ENCODE results near the gene HOXA1.

Gene HOXA1

DNA sequence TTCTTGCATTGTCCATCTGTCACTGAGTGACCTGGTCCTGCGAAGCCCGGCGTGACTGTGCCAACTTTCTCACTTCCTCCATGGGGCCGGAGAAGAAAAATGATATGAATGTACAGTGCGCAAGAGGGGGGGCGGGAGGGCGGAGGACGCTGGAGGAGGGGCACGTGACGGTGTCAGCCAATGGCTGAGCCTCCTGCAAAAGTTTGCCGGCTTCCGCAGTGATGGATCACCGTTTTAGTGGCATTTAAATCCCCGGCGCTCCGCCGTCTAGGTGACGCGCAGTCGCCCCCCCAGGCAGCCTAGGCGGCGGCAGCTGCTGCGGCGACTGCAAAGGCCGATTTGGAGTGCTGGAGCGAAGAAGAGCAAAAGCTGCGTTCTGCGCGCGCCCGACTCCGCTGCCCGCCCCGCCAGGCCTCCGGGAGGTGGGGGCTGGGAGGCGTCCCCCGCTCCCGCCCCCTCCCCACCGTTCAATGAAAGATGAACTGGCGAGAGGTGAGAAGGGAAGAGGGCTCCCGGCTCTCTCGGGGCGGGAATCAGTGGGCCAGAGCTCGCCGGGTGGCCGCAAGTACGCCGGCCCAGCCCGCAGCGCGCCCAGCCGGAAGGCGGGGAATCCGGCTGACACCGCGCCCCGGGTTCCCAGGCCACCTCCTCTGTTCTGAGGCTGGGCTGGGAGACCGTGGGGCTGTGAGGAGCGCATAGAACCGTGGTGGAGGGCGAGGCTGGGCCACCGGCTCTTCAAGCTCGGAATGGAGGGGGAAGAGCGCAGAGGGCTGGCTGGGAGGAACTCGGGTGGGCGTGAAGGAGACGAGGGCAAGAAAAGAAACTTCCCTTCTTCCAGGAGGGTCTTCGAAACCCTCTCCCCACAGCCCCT, at the start of gene HOXA1:
Gene HOXA1 (minus strand): TSS at position 104 of the 871 bp plus-strand sequence. CDS start 88 bp downstream, at position 16.
- peak; percentile 61 for DNase-seq (ENCODE audit: low read depth)

DNA sequence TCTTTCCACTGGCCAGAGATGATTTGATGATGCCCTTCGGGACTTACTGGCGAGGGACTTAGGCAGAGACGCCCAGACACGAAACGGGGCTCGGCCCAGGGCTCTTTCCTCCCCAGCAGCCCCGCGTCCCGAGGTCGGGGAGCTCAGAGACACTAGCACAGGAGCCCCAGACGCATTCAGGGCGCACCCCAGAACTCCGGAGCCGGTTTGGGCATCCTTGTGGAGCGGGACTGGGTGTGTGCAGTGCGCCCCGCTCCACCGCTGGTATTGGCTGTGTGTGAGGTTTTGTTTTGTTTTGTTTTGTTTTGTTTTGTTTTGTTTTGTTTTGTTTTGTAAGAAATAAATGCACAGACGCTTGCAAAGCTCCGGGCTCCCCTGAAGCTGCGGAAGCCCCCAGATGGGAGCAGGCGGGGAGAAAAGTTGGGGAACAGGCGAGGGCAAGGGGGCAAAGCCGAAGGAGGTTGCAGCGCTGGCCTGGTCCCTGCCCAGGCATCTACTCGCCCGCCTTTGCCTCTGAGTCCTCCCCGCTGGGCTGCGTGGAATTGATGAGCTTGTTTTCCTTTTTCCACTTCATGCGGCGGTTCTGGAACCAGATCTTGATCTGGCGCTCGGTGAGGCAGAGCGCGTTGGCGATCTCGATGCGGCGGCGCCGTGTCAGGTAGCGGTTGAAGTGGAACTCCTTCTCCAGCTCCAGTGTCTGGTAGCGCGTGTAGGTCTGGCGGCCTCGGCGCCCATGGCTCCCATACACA, 49.5 kb upstream of the HOXA1 start:
- DNase-seq (ENCODE audit: low read depth), result no peak

DNA sequence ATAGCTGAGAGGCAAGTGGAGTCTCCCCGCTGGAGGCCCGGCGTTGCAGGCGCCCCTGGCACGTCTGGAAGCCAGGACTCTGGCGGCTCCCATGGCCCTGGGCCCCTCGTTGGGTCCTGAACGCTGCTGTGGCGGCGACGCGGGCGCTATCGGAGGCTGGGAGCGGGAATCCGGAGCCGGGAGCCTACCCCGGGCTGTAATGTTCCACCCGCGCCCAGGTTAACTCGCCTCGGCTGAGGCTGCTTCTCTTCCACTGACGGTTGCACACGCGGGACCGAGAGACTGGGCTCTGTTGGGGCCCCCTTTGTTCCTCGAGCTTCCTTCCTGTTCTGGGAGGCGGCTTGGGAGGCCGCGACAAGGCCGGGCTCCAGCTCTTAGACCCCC, 49.0 kb upstream of the HOXA1 start:
- no peak for DNase-seq (ENCODE audit: low read depth)

GRCh38 chr7:27143950-27144780, 48.4 kb upstream of the HOXA1 start:
- no peak for DNase-seq (ENCODE audit: low read depth)

DNA sequence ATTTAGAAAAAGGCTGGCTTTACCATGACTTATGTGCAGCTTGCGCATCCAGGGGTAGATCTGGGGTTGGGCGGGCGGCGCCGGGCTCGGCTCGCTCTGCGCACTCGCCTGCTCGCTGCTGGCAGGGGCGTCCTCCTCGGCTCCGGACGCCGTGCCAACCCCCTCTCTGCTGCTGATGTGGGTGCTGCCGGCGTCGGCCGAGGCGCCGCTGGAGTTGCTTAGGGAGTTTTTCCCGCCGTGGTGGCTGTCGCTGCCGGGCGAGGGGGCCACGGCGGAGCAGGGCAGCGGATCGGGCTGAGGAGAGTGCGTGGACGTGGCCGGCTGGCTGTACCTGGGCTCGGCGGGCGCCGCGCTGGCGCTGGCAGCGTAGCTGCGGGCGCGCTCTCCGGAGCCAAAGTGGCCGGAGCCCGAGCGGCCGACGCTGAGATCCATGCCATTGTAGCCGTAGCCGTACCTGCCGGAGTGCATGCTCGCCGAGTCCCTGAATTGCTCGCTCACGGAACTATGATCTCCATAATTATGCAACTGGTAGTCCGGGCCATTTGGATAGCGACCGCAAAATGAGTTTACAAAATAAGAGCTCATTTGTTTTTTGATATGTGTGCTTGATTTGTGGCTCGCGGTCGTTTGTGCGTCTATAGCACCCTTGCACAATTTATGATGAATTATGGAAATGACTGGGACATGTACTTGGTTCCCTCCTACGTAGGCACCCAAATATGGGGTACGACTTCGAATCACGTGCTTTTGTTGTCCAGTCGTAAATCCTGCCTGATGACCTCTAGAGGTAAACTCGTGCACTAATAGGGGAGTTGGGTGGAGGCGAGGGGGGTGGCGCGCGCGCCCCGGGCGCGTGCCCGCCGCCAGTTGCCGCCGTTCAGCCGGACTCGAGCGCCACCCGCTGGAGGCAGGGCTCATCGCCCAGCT, 47.5 kb upstream of the HOXA1 start, which contains the start of gene HOXA5:
Gene HOXA5 (minus strand): TSS at position 659 of the 927 bp plus-strand sequence. CDS start 74 bp downstream, at position 585.
- no peak for DNase-seq (ENCODE audit: low read depth)

- DNase-seq (ENCODE audit: low read depth), result no peak
Observed at GRCh38 chr7:27142580-27143022, 46.8 kb upstream of the HOXA1 start.

DNA sequence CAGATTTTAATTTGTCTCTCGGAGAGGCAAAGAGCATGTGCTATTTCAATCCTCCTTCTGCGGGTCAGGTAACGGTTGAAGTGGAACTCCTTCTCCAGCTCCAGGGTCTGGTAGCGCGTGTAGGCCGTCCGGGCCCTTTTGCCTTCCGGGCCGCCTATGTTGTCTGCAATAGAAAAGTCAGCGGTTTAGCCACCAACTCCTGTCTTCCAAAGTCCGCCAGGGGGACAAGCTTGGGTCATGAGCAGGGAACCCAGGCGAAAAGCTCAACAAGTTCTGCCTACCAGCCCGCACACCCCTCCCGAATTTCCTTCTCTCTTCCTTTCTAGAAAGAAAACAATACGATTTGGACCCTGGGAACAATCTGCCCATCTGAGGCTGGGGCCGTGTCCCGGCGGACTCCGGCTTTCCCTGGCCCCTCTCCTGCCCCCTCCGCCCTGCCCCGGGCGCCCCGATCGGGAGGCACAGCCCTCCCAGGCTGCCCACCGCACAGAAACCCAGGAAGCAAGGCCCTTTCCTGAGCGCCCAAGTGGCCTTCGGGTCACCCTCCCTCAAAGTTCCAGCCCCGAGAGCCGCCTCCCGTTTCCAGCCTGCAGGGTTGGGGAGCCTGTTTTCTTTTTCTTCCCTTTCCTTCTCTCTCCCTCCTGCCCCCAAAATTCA, 46.3 kb upstream of the HOXA1 start:
- no peak for DNase-seq (ENCODE audit: low read depth)

DNA sequence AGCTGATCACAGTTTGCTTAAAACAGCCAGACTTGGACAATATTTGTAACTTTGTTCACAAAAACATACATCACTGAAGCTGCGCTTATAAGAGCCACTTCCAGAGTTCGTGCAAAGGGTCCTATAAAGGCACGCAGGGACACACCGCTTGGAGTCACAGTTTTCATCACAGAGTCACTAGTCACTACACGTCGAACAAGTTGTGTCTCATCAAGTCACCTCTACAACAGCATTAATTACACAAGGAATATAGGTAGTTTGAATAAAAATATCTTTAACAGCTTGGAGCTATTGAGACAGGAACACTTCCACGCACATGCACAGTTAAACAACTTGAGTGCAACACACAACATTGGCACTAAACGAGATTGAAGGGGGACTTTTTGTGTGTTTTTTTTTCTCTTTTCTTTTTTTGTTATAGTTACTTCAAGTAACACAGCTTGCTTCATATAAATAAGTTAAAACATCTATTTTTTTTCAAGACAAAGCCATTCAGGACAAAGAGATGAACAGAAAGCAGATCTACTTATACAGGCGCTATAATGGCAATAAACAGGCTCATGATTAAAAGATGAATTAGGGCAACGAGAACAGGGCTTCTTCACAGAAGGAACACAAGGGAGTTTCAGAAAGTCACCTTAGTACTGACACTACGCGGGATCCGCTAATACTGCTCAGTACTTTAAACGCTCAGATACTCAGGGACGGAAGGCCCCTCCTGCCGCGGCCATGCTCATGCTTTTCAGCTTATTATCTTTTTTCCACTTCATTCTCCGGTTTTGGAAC, 45.5 kb upstream of the HOXA1 start:
- DNase-seq (ENCODE audit: low read depth), result no peak

- no peak for DNase-seq (ENCODE audit: low read depth)
Observed at GRCh38 chr7:27140126-27140857, 44.5 kb upstream of the HOXA1 start.

DNA sequence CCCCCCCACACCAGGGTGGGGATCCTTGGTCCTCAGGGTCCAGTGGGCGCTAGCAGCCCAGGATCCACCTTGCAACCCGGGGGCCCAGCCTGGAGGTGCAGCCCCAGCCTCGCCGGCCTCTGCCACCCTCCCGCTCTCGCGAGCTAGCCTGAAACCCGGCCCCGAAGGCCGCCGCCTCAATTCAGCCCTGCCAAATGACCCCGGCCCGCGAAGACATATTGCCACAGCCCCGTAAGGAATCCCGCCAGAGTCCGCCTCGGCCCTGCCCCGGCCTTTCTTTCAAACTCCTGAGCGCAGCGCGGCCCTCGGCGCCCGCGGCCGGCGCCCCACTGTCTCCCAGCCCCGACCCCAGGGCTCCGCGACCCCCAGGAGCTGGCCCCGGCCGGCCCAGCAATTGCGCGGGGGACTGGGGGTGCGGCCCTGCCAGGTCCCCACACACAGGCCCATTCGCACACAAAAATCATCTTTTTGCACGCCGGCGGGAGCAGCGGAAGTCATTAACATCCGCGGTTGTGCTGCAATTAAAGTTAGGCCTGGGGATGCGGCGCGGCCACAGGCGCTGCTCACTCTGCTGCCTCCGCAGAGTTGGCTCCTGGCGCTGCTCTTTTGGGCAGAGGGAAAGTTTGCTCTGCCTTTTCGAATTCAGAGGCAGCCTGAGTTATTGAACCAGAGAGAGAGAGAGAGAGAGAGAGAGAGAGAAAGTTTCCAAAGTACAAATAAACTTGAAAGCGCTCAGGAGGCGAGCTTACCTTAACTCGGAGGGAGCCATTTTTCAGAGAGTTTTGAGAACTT, 43.7 kb upstream of the HOXA1 start:
- no peak for DNase-seq (ENCODE audit: low read depth)

DNA sequence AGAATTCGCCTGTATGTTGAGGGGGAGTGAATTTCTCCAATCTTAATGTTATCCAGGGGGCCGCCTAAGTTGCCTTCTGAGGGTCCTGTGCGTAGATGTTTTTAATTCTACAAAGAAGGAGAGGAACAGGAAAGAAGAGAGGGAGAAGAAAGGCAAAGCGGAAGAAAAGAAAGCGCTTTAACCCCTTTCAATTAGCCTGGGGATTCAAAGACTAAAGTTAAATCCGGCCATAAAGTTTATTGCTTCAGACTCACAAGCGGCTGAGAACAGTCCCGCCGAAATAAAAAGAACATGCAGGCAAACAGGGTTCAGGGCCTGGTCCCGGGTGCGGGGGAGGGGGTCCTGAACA, 43.2 kb upstream of the HOXA1 start:
- no peak for DNase-seq (ENCODE audit: low read depth)

GRCh38 chr7:27138472-27138871, 42.7 kb upstream of the HOXA1 start:
- no peak for DNase-seq (ENCODE audit: low read depth)

DNA sequence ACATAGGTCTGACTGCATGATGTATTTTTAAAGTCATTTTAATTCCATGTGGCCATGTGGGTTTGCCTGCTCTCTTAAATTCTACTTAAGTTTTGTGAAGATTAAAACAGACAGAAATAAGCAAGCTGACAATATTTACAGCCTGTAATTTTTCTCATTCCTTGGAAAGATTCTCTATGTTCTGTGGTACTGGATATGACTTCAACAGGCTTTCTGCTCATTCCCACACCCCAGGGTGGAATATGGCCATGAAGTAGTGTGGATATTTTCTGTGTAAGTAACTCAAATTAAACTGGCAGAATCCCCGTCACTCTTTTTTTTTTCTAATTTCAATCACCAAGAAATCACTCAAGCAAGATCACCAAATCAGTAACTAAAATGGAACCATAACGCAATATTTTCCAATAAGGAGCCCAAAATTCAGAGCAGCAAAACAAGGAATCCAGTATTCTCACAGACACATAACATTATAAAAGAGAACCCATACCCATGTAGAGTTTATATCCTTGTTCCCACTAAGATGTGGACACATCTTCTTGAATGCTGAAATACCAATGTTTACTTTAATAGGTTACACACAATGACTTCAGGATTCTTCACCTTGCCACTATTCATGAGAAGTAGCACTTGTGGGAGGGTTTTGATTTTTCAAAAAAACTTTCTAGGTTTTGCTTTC, 42.0 kb upstream of the HOXA1 start:
- no peak for DNase-seq (ENCODE audit: low read depth)

DNA sequence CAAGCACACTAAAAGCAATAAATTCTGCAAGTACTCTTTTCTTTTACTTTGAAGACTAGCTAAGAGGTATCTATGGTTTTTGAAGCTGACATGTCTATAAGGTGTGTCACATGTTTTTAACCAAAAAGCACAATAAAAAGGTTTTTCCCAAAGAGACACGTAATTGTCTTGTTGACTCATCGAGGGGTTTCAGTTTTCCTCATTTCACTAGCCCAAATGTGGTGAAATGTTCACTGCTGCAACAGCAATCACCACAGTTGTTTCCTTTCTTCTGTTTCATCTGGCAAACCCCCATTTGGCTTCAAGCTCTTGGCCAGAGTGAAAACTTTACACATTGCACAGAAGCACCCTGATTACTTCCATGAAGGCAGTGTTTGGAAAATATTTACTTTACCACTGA, 38.6 kb upstream of the HOXA1 start:
- DNase-seq (ENCODE audit: low read depth), result no peak

GRCh38 chr7:27133409-27134231, 37.8 kb upstream of the HOXA1 start:
- DNase-seq (ENCODE audit: low read depth), result no peak

- DNase-seq (ENCODE audit: low read depth), result no peak
Observed at GRCh38 chr7:27132978-27133377, 37.2 kb upstream of the HOXA1 start.

GRCh38 chr7:27132214-27132613, 36.4 kb upstream of the HOXA1 start:
- no peak for DNase-seq (ENCODE audit: low read depth)

Data from T-helper 22 cell (primary cell).